Stimulated activated CD4-positive, alpha-beta T cell treated with anti-CD3 and anti-CD28 coated beads, Interleukin-4, amount 100 ng/mL, for 1 hour (primary cell): ENCODE results near the gene PTTG1IP.
"Not testable (repeated sequence)": the region's sequence is repeated elsewhere in the genome, so short reads cannot be mapped to it uniquely, and the experiment has no call there.

ENCODE experiments used
- DNase-seq: peaks from one replicate; pipeline ENCODE4 v3.0.0-alpha.2; 2020

PTTG1IP gene, protein sequence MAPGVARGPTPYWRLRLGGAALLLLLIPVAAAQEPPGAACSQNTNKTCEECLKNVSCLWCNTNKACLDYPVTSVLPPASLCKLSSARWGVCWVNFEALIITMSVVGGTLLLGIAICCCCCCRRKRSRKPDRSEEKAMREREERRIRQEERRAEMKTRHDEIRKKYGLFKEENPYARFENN

GRCh38 chr21:44873356-44874239, at the start of gene PTTG1IP:
TSS of gene PTTG1IP (minus strand) at chr21:44873690. CDS start at chr21:44873616, 74 bp downstream.
- peak; percentile 99 for DNase-seq

- no peak for DNase-seq
Observed at GRCh38 chr21:44921928-44922327, 48.4 kb upstream of the PTTG1IP start.

GRCh38 chr21:44920694-44921604, 47.5 kb upstream of the PTTG1IP start, which contains the start of gene ITGB2:
TSS of gene ITGB2 (minus strand) at chr21:44920899. CDS start at chr21:44910782, 10,117 bp downstream.
- peak; percentile 61 for DNase-seq

- DNase-seq = no peak
Observed at GRCh38 chr21:44919913-44920693, 46.6 kb upstream of the PTTG1IP start.

- no peak for DNase-seq
Observed at GRCh38 chr21:44919111-44919912, 45.8 kb upstream of the PTTG1IP start.

GRCh38 chr21:44918581-44919033, 45.1 kb upstream of the PTTG1IP start:
- DNase-seq = no peak

- DNase-seq = no peak
Observed at GRCh38 chr21:44918107-44918470, 44.6 kb upstream of the PTTG1IP start.

DNA sequence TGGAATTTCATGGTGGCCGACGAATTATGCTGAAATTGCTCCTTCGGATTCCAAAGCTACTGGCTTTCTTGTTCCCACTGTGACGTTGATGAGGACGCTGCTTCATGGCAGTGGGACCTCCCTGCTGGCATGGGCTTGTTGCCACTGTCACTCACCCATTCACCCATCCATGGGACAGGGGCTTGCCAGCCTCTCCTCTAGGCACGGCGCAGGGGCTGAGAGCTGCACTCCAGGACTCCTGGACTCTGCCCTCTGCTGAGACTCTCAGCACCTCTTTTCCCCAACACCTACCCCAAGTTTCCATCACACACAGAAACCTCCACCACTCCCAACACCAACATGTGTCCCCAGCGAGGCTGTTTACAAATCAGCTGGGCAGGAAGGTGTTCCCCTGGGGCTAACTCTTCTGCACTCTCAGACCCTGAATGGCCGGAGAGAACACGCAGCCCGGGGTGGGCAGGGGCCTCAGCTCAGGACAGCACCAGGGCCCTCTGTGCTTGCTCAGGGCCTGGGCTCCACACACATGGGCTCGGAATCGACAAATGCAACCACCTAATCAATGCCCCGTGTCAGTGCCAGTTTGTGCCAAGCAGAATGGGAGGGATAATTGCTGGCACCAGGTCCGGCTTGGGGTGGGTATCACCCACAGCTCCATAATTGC, 44.1 kb upstream of the PTTG1IP start:
- DNase-seq = no peak

- DNase-seq = no peak
Observed at GRCh38 chr21:44916965-44917364, 43.5 kb upstream of the PTTG1IP start.

DNA sequence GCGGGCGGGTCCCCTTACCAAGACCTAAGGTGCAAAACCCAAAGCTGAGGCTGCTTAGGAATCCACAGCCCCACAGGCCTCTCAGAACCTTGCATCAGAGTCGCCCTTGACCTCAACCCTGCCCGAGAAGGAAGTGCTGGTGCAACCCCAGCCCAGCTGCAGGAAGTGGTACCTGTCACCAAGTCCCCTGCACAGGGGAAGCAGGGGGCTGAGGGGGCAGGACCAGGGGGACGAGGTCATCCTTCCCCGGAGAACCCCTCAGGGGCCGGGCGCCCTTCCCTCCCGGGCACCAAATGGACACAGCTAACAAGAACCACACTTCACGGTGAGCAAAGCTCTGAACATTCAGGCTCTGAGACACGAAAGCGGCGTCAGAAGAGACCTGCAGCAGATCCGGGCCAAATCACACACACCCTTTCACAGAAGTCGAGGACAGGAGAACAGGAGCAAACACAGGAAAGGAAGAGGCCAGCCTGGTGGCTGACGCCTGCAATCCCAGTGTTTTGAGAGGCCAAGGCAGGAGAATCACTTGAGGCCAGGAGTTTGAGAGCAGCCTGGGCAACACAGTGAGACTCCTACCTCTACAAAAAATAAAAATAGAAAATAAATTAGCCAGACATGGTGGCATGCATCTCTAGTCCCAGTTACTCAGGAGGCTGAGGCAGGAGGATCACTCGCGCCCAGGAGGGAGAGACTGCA, 40.8 kb upstream of the PTTG1IP start:
- DNase-seq = peak; percentile 39

DNA sequence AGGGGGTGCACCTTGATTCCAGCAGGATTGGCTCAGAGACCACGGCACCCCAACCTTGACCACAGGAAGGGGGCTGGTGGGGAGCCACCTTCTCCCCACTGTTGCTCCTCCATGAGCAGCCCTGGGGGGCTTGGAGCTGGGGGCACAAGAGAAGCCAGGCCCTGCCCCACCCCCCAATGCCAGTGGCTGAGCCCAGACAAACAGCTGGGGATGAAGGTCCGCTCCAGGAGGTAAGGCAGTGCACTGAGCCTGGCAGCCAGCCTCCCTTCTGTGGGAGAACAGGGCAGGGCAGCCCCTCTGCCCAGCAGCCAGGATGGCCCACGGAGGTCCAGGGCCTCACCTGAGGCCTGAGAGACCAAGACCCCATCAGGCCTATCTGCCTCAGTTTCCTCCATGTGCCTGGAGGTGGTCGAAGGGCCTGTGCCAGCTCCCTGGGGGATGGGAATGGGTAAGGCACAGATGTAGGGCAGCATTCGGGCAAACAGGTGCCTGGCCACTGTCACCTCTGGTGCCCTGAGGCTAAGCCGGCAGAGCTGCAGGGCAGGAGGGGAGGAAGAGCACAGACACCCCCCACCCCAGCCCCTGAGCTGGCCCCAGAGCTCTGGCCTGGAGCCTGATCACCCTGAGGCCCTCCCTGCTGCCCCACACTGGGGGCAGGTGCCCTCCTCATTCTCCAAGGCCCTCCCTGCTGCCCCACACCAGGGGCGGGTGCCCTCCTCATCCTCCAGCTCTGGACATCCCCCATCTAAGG, 40.1 kb upstream of the PTTG1IP start:
- no peak for DNase-seq

GRCh38 chr21:44912506-44913412, 39.3 kb upstream of the PTTG1IP start:
- DNase-seq = not testable (repeated sequence)

- no peak for DNase-seq
Observed at GRCh38 chr21:44912158-44912473, 38.6 kb upstream of the PTTG1IP start.

DNA sequence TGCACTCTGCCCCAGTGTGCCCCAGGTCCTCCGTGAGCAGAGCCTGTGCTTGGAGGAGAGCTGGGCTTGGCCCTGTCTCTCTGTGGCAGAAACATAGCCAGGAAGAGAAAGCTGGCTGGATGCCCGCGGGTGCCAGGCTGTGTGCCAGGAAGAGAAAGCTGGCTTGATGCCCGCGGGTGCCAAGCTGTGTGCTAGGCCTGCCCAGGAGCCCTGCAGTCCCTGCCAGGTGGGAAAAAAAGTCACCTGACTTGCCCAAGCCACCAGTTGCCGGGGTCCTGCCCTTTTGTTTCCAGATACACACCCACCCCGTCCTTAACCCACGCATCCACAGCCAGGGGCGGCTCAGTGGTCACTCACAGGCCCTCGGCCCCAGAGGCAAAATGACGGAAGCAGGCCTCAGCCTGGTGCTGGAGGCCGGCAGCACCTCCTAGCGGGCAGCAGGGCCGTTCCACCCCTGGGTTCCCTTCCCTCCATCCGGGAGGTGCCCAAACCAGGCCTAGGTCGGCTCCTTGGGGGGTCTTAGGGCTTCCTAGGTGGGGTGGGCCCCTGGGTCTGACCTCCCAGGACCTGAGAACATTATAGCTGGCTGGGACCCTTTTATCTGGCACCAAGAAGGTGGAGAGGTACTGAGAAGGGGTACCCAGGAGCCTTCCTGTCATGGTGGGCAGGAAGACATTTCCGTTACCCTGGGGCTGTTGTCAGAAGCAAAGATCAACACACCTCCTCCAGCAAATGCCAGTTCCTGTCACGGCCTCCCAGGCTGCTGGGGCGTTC, 38.1 kb upstream of the PTTG1IP start:
- peak; percentile 55 for DNase-seq

GRCh38 chr21:44911068-44911383, 37.5 kb upstream of the PTTG1IP start:
- no peak for DNase-seq

GRCh38 chr21:44910229-44911067, 37.0 kb upstream of the PTTG1IP start:
- DNase-seq = no peak

- no peak for DNase-seq
Observed at GRCh38 chr21:44909719-44910118, 36.2 kb upstream of the PTTG1IP start.
